RKO (cell line): ENCODE data around the gene CCDC102B.
"Not testable (repeated sequence)": the region's sequence is repeated elsewhere in the genome, so short reads cannot be mapped to it uniquely, and the experiment has no call there.

Experiments
- DNase-seq: peaks from one replicate; pipeline ENCODE4 v3.0.0-alpha.2; 2016; ENCODE audit warnings: low spot score

Gene CCDC102B

DNA sequence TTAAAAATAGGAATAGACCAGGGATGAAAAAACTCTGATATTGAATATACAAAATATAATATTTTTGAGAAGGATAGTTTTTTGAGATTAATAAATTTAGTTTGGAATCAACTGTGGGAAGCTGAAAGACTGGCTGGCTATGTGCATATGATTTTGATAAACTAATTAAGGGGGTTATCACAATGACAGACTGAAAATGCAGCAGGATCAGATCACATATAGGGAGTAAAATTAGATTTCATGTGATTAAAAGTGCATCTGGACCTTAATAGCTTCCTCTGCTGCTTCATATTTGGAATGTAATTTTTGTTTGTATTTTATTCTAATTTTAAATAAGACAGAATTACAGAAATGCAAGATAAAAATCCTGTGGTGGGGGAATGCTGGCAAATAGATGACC, 111.7 kb downstream of the CCDC102B start:
- DNase-seq = no peak

DNA sequence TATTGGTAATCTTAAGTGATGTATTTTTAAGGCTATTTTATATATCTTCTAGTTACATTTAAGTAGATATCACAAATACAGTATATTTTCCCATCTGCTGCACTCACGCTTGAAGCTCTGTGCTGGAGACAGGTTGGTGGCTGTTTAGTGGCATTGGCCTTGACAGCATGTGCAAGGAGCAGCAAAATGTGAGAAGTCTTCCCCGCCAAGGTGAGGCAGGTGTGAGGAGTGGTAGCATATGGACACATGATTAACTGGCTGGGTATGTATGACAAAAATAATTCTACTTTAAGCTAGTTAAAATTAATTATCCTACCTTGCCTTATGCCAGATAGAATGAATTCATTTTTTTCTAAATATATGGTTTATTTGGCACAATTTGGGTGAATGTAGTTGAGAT, 117.2 kb downstream of the CCDC102B start:
- DNase-seq = no peak

DNA sequence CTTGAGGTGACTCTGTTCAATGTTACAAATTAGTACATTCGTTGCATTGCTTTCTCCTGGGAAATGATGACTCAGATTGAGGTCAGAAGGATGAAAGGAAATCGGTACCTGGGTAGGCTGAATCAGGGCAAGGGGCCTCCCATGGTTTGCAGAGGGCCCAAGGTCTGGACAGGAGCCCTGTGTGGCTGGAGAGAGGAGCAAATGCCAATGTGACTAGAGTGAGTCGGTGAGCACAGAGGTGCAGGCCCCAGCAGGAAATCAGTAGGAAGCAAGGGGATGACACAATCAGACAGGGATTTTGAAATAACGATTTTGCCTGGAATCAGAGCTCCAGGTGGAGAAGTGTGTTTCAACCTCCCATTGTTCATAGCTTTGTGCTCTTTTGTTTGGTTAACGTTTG, 118.9 kb downstream of the CCDC102B start:
- peak; percentile 16 for DNase-seq

DNA sequence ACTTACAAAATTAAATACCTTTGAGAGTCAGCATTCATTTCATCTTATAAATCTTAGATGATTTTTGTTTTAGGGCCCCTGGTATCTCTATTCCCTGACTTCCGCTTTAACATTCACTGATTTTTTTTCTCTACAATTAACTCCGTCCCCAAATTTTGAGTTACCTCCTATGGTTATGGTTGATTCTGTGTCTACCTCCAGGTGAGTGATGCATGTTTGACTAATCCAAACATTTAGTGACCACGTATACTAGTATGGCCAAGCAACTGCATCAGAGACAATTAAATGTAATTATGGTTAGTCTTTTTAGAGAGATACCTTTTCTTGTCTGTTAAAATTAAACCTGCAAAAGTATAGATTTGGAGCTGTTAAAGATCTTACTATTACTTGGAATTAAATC, 120.3 kb downstream of the CCDC102B start:
- no peak for DNase-seq

DNA sequence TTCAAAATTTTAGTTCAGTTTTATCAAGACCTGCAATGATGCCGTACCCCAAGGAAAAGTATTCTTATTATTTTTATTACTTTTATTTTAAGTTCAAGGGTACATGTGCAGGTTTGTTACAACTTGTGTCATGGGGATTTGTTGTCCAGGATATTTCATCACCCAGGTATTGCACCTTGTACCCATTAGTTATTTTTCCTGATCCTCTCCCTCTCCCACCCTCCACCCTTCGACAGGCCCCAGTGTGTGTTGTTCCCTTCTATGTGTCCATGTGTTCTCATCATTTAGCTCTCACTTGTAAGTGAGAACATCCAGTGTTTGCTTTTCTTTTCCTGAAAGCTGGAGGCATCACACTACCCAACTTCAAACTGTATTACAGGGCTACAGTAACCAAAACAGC, 122.0 kb downstream of the CCDC102B start:
- no peak for DNase-seq

DNA sequence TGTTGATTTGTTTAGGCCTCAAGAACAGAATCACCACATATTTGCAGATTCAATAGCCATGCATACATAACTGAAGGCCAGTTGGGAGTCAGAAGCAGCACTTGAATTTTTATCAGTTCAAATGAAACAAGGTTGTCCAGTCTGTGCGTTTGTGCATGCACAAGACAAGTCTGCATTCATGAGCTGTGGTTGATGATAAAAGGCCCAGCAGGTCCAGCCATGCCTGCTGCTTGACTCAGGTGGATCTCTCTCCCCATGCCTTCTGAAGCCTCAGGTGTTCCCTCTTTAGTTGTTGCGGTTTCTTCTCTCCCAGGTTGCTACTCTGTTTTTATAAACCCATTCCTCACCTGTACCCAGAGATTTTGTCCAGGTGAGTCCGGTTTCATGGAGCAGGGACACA, 124.5 kb downstream of the CCDC102B start:
- DNase-seq = no peak

DNA sequence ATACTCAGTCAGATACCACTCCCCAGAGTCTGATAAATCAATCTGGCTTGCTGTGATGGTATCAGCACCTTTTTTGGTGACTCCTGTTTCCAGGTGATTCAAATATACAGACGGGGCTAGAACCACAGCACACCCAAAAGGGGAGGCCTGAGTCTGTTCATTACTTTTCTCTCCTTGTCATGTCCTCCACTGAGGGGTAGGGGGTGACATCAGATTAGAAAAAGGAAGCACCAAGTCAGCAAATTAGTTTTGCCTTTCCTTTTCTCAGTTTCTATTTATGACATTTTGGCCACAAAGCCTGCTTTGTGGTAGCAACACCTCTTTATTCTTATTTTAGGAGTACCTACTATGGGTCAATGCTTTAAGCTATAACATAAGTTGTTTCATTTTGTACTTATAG, 127.4 kb downstream of the CCDC102B start:
- peak; percentile 5 for DNase-seq

DNA sequence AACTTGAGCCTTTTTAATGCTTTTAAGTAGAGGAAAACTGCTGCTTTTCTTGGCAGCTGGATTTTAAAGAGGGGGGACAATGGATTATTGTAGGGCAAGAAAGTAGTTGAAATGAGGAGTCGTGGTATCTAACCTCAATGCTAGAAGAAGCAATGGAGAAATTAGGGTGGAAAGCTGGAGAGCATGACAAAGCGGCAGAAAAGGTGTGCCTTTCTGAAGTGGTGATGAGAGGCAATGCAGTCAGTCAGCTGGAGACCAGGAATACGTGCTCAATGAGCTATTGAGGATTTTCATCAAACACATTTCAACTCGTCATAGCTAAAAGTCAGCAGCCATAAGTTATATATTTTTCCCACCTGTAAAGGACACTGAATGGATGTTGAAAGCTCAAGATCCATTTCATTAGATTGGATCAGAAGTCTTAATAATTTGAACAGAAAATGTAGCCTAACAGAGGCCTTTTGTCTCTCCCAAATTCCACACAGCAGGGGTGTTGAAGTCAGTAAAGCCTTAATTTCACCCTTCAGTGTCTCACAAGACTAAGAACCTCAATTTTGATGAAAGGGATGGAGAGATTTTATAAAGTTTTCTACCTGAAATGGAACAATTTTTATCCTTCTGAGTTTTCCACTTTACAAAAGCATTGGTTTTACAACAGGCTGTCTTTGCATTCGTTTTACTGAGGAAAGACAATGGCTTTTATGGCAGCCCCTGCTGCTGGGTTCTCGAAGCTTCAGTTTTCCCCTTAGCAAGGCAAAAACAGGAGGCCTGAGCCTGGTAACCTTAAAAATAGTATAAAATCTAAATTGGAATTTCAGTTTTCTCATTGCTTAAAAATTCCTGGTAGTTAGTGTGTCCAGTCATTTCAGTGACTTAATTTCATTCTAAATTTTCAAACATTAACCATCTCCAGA, 131.1 kb downstream of the CCDC102B start:
- DNase-seq = no peak

DNA sequence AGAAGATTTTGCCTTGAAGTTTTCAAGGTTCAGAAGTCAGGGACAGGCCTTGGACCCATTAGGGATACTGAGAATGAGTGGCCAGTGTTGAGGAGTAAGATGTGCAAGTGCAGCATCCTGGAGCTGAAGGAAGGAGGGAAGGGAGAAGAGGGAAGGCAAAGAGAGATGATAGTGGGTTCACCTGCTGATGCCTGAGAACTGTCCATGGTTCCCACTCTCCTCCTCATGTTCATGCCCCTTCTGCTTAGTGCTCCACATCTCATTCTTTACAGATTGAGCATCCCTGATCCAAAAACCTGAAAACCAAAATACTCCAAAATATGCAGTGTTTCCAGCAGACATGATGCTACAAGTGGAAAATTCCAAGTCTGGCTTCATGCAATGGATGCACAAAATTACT, 137.8 kb downstream of the CCDC102B start:
- DNase-seq = no peak

DNA sequence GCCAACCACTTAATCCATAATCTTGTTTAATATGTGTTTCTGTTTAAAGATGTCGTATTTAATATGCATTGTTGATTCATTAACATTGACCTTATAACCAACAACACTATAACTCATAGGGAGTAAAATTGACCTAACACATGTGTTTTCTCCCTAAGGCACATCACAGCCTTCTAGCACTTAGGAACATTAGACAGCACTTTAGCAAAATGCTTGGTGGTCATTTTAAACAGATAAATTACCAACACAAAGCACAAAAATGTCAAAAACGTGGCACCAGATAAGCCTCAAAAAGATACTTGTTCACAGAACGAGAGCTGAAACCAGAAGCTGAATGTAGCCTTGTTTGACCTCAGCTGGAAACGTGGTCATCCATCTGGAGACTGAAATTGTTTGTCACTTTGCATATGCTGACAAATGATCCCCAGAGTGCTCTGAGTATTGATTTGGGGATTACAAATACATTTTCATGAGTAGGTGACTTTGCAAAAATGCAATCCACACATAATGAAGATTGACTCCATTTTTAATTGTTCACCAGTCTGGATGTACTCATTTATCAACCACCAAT, 139.2 kb downstream of the CCDC102B start:
- DNase-seq = no peak

DNA sequence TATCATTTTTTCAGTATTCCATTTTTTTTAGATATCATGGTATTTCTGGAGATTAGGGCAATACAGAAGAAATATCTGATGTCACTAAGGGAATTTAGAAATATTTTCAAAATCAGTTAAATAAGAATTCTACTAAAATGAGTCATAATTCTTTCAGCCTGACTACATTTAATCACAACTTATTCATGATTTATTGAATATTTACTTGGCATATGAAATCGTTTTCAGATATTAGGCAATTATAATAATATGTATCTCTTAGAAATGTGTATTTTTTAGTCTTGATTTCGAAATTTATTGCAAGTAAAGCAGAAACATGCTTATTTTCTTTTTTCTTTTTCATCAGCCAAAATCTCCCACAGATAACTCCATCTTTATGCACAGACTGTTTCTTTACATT, 142.2 kb downstream of the CCDC102B start:
- DNase-seq = no peak

DNA sequence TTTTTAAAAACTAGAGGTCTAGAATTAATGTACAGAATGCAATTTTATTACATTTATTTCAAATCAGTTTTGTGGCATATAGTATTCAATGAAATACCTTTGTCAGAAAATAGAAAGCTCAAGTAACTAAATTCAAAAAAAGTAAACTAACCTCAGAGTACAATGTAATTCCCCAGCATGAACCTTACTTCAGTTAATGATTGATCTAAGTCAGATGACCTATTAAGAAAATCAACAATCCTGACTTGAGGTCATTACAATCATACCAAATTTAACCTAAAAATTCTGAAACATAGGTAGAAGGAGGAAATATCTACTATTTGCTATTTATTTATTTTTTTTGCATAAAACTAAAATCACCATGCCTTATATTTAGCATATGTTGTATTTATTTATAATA, 142.9 kb downstream of the CCDC102B start:
- DNase-seq = no peak

DNA sequence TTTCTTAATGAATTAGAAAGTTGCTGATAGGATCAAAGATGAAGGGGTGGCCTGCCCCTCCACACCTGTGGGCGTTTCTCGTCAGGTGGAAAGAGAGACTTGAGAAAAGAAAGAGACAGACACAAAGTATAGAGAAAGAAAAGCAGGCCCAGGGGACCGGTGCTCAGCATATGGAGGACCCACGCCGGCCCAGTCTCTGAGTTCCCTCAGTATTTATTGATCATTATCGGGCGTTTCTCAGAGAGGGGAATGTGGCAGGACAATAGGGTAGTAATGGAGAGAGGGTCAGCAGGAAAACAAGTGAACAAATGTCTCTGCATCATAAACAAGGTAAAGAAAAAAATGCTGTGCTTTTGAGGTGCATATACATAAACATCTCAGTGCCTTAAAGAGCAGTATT, 144.3 kb downstream of the CCDC102B start:
- no peak for DNase-seq

DNA sequence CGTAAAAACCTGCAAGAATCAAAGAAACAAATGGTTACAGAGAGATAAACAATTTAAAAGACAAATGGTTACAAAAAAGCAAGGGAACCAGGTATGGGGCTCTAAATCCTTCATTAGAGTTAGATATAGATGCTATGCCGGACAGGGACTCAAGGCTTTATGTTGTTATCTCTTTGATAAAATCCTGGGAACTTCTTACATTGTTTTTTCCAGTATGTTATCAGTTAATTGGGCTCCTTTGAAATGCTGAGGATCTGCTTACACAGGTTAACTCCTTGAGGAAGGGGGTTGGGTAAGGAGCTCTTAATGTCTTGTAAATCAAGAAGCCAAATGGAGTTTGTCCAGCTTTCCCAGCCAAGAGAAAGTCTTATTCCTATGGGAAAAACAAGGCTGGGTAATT, 146.0 kb downstream of the CCDC102B start:
- not testable (repeated sequence) for DNase-seq

DNA sequence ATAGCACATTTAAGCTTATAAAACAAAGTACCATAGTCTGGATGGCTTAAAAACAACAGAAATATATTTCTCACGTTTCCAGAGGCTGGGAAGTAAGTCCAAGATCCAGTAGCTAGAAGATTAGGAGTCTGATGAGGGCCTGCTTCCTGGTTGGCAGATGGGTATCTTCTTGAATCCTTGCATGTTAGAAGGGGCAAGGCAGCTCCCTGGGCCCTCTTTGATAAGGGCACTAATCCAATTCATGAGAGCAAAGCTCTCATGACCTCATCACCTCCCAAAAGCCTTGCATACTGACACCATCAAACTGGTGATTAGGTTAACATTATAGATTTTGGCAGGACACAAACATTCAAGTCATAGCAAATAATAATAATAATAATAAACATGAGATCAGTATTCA, 146.4 kb downstream of the CCDC102B start:
- DNase-seq = no peak

DNA sequence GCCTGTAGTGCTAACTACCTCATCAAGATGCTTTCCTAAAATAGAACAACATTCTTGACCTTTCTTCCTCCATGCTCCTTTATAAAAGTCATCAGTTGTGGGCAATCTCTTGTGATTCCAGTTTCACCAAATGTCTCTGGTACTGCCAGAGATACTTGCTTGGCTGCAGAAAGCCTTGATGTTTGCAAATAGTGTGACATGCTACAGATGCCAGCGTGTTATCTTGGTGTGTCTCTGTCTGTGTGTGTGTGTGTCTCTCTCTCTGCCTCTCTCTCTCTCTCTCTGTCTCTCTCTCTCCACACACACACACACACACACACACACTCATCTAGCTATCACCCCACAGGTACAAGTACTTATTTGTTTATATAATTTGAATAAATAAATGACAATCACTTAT, 146.9 kb downstream of the CCDC102B start:
- no peak for DNase-seq

DNA sequence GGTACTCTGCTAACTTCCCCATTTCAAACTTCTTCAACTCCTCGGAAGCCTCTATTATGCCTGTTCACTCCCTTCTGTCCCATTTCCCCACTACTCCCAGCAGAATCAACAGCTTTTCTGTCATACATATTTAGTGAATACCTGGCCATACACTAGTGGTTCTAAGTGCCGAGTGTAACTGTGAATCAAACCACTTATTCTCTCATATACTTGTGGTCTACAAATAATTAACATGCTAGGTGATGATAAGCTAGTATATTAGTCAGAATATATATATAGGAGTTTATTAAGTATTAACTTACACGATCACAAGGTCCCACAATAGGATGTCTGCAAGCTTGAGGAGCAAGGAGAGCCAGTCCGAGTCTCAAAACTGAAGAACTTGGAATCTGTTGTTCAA, 150.7 kb downstream of the CCDC102B start:
- no peak for DNase-seq

DNA sequence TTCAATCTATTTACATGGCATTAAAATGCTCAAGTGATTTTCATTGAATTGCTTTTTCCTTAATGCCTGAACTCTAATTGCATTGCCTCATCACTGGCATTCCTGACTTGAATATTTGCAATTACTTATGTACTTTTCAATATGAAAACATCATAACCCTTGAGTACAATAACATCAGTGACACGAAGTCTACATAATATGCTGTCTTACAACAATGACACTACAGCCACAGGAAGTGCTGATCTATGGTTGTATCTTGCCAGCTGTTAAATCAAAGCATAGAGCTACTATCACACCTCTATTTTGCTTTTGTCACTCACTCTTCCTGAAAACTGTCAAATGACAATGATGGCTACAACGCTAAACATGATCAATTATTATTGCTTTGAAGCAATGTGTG, 156.9 kb downstream of the CCDC102B start:
- no peak for DNase-seq

DNA sequence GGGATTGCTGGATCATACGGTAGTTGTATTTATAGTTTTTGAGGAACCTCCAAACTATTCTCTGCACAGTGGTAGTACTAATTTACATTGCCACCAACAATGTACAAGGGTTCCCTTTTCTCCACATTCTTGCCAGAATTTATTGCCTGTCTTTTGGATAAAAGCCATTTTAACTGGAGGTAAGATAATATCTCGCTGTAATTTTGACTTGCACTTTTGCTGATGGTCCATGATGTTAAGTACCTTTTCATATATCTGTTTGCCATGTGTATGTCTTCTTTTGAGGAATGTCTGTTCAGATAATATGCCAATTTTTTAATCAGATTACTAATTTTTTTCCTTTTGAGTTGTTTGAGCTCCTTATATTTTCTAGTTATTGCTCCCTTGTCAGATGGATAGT, 158.8 kb downstream of the CCDC102B start:
- no peak for DNase-seq

DNA sequence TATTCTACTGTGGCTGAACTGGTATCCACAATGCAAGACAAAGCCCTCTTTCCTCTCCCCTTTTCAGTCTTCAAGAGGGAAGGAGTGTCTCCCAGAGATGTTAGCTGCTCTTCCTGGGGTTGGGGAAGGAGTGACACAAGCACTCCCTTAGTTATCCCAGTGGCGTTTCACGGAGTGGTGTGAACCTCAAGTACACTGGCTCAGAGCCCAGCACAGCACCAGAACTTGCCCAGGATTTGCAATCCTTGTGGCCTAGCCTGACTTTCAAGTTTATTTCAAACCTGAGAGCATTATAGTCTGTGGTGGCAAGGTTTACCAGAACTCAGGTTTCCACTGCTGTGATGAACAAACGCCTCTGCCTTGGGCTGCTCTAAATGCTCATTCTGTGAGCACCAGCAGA, 162.5 kb downstream of the CCDC102B start:
- no peak for DNase-seq

DNA sequence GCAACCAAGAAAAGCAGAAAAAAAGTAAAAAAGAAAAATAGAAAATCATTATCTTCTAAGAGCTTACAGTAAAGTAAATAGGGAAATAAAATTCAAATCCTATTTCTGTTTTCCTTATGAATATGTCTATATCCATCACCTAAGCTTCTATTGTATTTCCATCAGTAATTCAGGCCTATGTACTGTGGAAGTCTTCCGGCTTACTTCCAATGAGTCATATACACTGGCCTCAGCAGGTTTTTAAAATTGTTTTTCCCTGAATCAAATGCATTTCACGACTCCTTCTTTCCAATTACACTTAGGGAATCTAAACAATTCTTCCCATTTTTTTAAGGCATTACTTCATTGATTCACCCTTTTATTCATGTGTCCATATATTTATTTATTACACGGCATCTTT, 164.7 kb downstream of the CCDC102B start:
- DNase-seq = no peak

DNA sequence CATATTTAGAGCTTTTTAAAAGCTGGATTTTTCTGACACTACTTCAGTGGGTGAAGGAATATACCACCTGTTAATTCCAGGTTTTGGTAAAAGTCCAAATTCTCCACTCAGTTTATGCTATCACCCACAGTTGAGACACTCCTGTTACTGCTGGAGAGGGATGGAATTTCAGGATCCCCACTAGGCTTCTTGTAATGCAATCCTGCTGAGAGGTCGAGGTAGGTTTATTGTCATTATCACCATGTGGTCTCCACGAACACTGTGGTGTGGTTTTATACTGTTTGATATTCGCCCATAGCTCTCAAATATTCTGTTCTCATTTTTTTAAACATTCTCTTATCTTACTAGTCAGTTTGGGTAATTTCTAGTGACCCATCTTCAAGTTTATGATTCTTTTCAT, 167.9 kb downstream of the CCDC102B start:
- no peak for DNase-seq

DNA sequence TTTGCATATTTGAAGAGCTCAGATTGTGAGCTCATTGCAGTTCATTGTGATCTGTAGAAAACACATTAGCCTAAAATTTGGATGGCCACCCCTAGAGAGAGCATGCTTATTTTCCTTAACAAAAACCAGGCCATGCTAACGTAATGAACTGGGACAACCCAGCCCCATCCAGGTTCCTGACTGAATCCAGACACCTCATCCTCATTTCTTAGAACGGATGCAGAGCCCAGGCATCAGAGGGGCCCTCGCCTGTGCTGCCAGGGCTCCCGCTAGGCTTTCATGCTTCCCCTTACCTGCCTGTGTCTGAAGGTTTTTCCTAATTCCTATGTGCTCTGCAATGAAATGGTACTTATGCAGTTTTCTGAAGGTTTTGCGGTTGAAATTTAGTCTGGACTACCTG, 171.1 kb downstream of the CCDC102B start:
- no peak for DNase-seq

DNA sequence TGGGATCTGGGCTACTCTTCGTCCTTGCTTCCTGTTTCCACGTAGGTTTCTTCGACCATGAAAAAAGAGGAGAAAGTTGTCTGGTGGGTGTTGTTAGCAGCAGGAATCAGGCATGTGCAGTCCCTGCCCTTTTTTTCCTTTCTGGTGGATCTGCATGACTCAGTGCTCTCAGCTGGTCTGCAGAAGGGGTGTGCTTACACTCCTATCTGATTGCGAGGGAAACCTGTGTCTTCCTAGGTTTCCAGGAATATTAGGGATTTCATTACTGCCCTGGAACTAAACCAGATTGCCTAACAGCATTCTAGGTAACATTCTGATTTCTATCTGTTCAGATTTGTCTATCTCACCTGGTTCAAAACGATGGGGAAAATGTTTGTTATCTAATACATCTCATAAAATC, 174.3 kb downstream of the CCDC102B start:
- no peak for DNase-seq
